Gastrocnemius medialis (tissue), 4 donors: Measurements from ENCODE around the gene MYO1E. TPM values are rescaled to one million over a fixed set of nuclear protein-coding genes. Genes with fewer than 3 reads are reported as not detected.

Source experiments
- ATAC-seq, 2 donors: fragments of 150-250 bp; one replicate each; pipeline ENCODE4 v1.9.1; 2016
- DNase-seq, 2 donors: peaks; one replicate each; pipeline ENCODE4 v3.0.0-alpha.2; 2019
- H3K27ac ChIP-seq, 4 donors: fragments of 200-600 bp; sonication (generic); 1 replicate in 1 of 4; 2 replicates in 3 of 4; pipeline ENCODE4 v1.5.1; 2016 to 2018; ENCODE audit warnings: mild to moderate bottlenecking in 2 of 4, moderate library complexity in 1 of 4
- H3K27me3 ChIP-seq, 3 donors: fragments of 200-600 bp; sonication (generic) in 2 of 3; 1 replicate in 1 of 3; 2 replicates in 2 of 3; pipeline versions ENCODE4 v1.5.1 to v1.6.0; 2016 to 2019; ENCODE audit warnings: mild to moderate bottlenecking in 1 of 3, moderate library complexity in 1 of 3
- H3K36me3 ChIP-seq, 2 donors: fragments of 200-600 bp; sonication (generic) in 1 of 2; one replicate each; pipeline ENCODE4 v1.5.1; 2017 to 2018
- H3K4me1 ChIP-seq, 2 donors: fragments of 200-600 bp; sonication (generic) in 1 of 2; one replicate each; pipeline ENCODE4 v1.5.1; 2016 to 2017; ENCODE audit warnings: mild to moderate bottlenecking in 2 of 2
- H3K4me3 ChIP-seq, 4 donors: fragments of 200-600 bp; sonication (generic) in 3 of 4; 1 replicate in 1 of 4; 2 replicates in 3 of 4; pipeline ENCODE4 v1.5.1; 2016 to 2019; ENCODE audit warnings: mild to moderate bottlenecking in 2 of 4
- H3K9me3 ChIP-seq, 3 donors: fragments of 200-600 bp; sonication (generic) in 2 of 3; 1 replicate in 1 of 3; 2 replicates in 2 of 3; pipeline ENCODE4 v1.5.1; 2016 to 2019
- CTCF ChIP-seq, 5 experiments: fragments of 450-650 bp in 3 of 5; fragments of 200-600 bp in 2 of 5; sonication (generic) in 2 of 5; IDR thresholded peaks in 4 of 5; conservative IDR thresholded peaks in 1 of 5; 1 replicate in 4 of 5; 2 replicates in 1 of 5; pipeline ENCODE4 v1.5.1; 2016 to 2019; ENCODE audit warnings: antibody characterized with exemption in 5 of 5, mild to moderate bottlenecking in 3 of 5, moderate library complexity in 3 of 5
- POLR2A ChIP-seq, 2 donors: fragments of 450-650 bp; IDR thresholded peaks; one replicate each; pipeline ENCODE4 v1.6.1; 2017; ENCODE audit warnings: antibody characterized with exemption in 2 of 2, mild to moderate bottlenecking in 2 of 2, moderate library complexity in 2 of 2
- in situ Hi-C, 4 donors: fragments of 200-750 bp; cut with MboI; loops; one replicate each; pipeline versions ENCODE4 v1.15.0 to v1.8.0; 2017; ENCODE audit warnings: low sequenced_read_pairs in 4 of 4
- intact Hi-C: fragments of 100-400 bp; cut with DNase I; formaldehyde crosslinking; loops from one replicate; pipeline ENCODE4 v1.15.1; 2023; ENCODE audit warnings: low total_unique reads
- total RNA-seq, 4 donors: library from RNA; depleted of rRNA; stranded (reverse); fragments of >200 nt; gene quantifications; one replicate each; pipeline versions ENCODE4 v1.1.0 to v1.2.3, GENCODE V29; 2016

MYO1E gene
- total RNA-seq, 4 donors from 2014 or later = 12.8 to 39.6 (median 30.7) TPM

GRCh38 chr15:59258317-59258716 lies 114.4 kb downstream of the MYO1E start:
- TF ChIP-seq POLR2A (IDR thresholded peaks at IDR 0.05) (no peak), CTCF (IDR thresholded peaks at IDR 0.05 in 4 of 5, conservative IDR thresholded peaks at IDR 0.05 in 1 of 5) (no peak)
- no peak overlapping the region for H3K27ac ChIP-seq

GRCh38 chr15:59257140-59257539 lies 115.5 kb downstream of the MYO1E start:
- Histone ChIP-seq H3K4me3 (no peak overlapping the region), H3K4me1 (no peaks in the 10 kb centered on the region), H3K27me3 (no peaks in the 10 kb centered on the region), H3K36me3 (peaks cover 0 to 17% of the 10 kb centered on the region in 2 donors), H3K9me3 (no peaks in the 10 kb centered on the region), H3K27ac (no peak overlapping the region)
- DNase-seq = no peak
- intact Hi-C loops (no loop called here), in situ Hi-C loops (no loop called here)
- TF ChIP-seq CTCF (IDR thresholded peaks at IDR 0.05 in 4 of 5, conservative IDR thresholded peaks at IDR 0.05 in 1 of 5) = no peak
- no peak for TF ChIP-seq POLR2A (IDR thresholded peaks at IDR 0.05)
- ATAC-seq = no peak

More at GRCh38 chr15:59258317-59258716, 114.4 kb downstream of the MYO1E start:
- ATAC-seq (no peak), DNase-seq (no peak)
- H3K9me3 ChIP-seq = no peaks in the 10 kb centered on the region
- in situ Hi-C loops = no loop called here
- H3K4me3 ChIP-seq = no peak overlapping the region
- no peaks in the 10 kb centered on the region for H3K4me1 ChIP-seq
- no peaks in the 10 kb centered on the region for H3K27me3 ChIP-seq
- peaks cover 0 to 17% of the 10 kb centered on the region in 2 donors for H3K36me3 ChIP-seq
- intact Hi-C loops = no loop called here

GRCh38 chr15:59256482-59256881 lies 116.2 kb downstream of the MYO1E start:
- Histone ChIP-seq H3K9me3 (no peaks in the 10 kb centered on the region), H3K27me3 (no peaks in the 10 kb centered on the region), H3K36me3 (peaks cover 0 to 17% of the 10 kb centered on the region in 2 donors), H3K4me1 (no peaks in the 10 kb centered on the region), H3K4me3 (no peak overlapping the region), H3K27ac (no peak overlapping the region)
- TF ChIP-seq POLR2A (IDR thresholded peaks at IDR 0.05) = no peak
- TF ChIP-seq CTCF (IDR thresholded peaks at IDR 0.05 in 4 of 5, conservative IDR thresholded peaks at IDR 0.05 in 1 of 5) = no peak
- DNase-seq (no peak), ATAC-seq (no peak)
- intact Hi-C loops = no loop called here
- in situ Hi-C loops = no loop called here

GRCh38 chr15:59255680-59256336 lies 116.9 kb downstream of the MYO1E start:
- H3K4me1 ChIP-seq = no peaks in the 10 kb centered on the region
- no peak for DNase-seq
- no peak for ATAC-seq
- H3K27ac ChIP-seq = no peak overlapping the region
- intact Hi-C loops (no loop called here), in situ Hi-C loops (no loop called here)
- no peak for TF ChIP-seq CTCF (IDR thresholded peaks at IDR 0.05 in 4 of 5, conservative IDR thresholded peaks at IDR 0.05 in 1 of 5)
- no peak for TF ChIP-seq POLR2A (IDR thresholded peaks at IDR 0.05)
- no peaks in the 10 kb centered on the region for H3K27me3 ChIP-seq
- no peak overlapping the region for H3K4me3 ChIP-seq
- H3K36me3 ChIP-seq = peaks cover 0 to 17% of the 10 kb centered on the region in 2 donors
- no peaks in the 10 kb centered on the region for H3K9me3 ChIP-seq

GRCh38 chr15:59252137-59252536 lies 120.5 kb downstream of the MYO1E start:
- in situ Hi-C loops (no loop called here), intact Hi-C loops (no loop called here)
- Histone ChIP-seq H3K4me1 (no peaks in the 10 kb centered on the region), H3K27ac (no peak overlapping the region), H3K36me3 (peaks cover 0 to 17% of the 10 kb centered on the region in 2 donors), H3K27me3 (no peaks in the 10 kb centered on the region), H3K9me3 (no peaks in the 10 kb centered on the region), H3K4me3 (no peak overlapping the region)
- DNase-seq (no peak), ATAC-seq (no peak)
- TF ChIP-seq CTCF (IDR thresholded peaks at IDR 0.05 in 4 of 5, conservative IDR thresholded peaks at IDR 0.05 in 1 of 5) = no peak
